Activated CD4-positive, CD25-positive, alpha-beta regulatory T cell (primary cell): Measurements from ENCODE around the gene VPS50.

Source experiments
- DNase-seq, 4 experiments: peaks; one replicate each; lab custom pipeline; 2025; lab: John Stamatoyannopoulos, UW

The VPS50 gene

GRCh38 chr7:93409324-93409723, 177.2 kb downstream of the VPS50 start:
- DNase-seq, result no peak
